ENCODE data around the gene ETS1. TPM values are rescaled to one million over a fixed set of nuclear protein-coding genes. Genes with fewer than 3 reads are reported as not detected.

The ETS1 gene
- total RNA-seq, 1 donor from 2014 or later, result 45.3 TPM

DNA sequence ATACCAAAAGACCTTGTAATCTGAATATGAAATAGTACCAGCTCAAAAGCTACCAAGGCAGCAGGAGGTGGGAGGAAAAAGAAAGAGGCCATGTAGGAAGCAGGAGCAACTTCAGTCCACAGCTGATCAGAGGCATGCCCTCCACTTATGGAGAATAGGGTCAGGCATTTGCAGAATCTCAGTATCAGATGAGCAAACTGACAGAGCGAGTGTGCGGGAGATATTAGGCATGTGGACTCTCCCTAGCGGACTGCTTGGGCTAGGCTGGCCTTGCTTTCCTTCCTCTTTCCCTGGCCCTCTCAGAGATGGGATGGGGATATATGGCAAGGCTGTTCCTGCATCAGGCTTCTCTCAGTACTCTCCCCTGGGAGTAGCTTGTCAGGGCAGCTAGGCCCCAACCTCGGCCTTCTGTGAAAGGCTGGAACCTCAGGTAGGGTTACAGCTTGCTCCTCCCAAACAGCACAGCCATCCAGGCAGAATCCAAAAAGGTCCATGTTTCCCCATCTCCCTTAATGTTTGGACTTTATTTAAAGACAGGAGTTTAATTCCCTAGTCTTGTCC is 37.0 kb downstream of the ETS1 start:
- no peak overlapping the region for H3K4me3 ChIP-seq
- TF ChIP-seq, protein P1, sequence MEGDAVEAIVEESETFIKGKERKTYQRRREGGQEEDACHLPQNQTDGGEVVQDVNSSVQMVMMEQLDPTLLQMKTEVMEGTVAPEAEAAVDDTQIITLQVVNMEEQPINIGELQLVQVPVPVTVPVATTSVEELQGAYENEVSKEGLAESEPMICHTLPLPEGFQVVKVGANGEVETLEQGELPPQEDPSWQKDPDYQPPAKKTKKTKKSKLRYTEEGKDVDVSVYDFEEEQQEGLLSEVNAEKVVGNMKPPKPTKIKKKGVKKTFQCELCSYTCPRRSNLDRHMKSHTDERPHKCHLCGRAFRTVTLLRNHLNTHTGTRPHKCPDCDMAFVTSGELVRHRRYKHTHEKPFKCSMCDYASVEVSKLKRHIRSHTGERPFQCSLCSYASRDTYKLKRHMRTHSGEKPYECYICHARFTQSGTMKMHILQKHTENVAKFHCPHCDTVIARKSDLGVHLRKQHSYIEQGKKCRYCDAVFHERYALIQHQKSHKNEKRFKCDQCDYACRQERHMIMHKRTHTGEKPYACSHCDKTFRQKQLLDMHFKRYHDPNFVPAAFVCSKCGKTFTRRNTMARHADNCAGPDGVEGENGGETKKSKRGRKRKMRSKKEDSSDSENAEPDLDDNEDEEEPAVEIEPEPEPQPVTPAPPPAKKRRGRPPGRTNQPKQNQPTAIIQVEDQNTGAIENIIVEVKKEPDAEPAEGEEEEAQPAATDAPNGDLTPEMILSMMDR (IDR thresholded peaks at IDR 0.05; ENCODE audit: borderline replicate concordance), result peak; percentile 13
- DNase-seq, result no peak
- no peaks in the 10 kb centered on the region for H3K36me3 ChIP-seq
- no peaks in the 10 kb centered on the region for H3K9me3 ChIP-seq (replicated peaks)
- intact Hi-C loops (cut with micrococcal nuclease), result loop anchor here (10.0 kb wide), 1 partner anchor 256 kb away; no protein-coding TSS in a partner anchor
- peak overlapping the region; percentile 95 for H3K27ac ChIP-seq (replicated peaks)
- H3K27me3 ChIP-seq (ENCODE audit: low read depth), result no peaks in the 10 kb centered on the region
- peaks cover 79% of the 10 kb centered on the region for H3K4me1 ChIP-seq

DNA sequence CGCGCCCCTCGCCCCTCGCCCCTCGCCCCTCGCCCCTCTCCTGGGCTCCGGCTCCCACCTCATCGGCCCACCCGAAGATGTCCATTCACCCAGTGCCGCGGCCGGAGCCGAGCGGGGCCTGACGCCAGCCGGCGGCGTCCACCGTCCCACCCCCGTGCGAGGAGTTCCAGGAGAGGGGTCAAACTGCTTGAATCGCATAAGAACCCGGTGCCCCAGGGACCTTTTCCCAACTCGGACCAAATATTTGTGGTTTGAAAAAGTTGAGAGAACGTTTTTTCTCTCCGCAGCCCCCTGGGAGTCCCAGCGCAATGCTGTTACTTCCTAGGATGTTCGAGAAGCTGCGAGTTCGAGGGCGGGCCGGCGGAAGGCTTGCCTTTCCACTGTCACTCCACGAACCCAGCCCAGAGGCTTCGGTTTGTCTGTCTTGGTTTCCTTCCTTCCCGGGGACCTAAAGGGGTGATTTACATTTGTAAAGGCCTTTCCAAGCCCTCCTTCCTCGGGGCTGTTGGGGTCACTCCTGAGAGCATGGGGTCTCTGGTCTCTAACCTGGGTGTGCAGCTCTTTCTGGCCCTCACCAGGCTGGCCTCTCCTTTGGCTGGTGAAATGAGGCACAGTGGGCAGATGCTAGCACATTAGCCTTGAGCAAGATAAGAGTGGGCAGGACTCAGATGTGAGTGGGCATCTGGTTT is 38.0 kb downstream of the ETS1 start:
- peak overlapping the region; percentile 95 for H3K27ac ChIP-seq (replicated peaks)
- TF ChIP-seq, protein P1 (IDR thresholded peaks at IDR 0.05; ENCODE audit: borderline replicate concordance), result no peak
- DNase-seq, result peak; percentile 82
- no peaks in the 10 kb centered on the region for H3K36me3 ChIP-seq
- peaks cover 81% of the 10 kb centered on the region for H3K4me1 ChIP-seq
- peak overlapping the region; percentile 69 for H3K4me3 ChIP-seq
- no peaks in the 10 kb centered on the region for H3K9me3 ChIP-seq (replicated peaks)
- intact Hi-C loops (cut with micrococcal nuclease), result no loop called here
- H3K27me3 ChIP-seq (ENCODE audit: low read depth), result no peaks in the 10 kb centered on the region

DNA sequence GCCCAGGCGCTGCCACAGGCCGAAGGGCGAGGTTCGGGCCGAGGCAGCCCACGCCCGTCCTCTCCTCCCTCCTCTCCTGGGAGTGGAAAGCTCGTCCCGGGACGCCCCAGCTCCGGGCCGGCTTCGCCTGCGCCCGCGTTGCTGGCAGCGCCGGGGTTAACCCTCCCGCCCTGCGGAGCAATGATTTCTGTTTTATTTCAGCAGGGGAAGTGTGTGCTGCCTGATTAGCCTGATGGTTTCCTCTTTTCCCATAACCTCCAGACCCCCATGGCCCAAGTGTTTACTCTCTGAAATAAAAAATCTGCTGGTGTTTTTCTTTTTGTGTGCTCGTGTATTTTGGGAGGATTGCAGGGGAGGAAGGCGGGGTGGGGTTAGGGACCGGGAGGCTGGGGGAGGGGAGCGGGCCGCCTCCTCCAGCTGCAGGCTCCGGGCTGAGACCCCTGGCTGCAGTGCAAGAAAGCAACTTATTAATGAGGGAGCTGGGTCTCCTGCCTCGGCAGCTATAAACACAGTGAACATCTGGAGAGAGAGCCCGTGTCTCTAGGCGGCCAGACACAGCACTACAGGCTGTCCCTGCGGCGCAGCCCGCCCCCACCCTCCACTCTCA is 38.6 kb downstream of the ETS1 start:
- TF ChIP-seq, protein P1 (IDR thresholded peaks at IDR 0.05; ENCODE audit: borderline replicate concordance), result peak; percentile 51
- no peaks in the 10 kb centered on the region for H3K9me3 ChIP-seq (replicated peaks)
- intact Hi-C loops (cut with micrococcal nuclease), result no loop called here
- H3K4me3 ChIP-seq, result peak overlapping the region; percentile 69
- H3K27ac ChIP-seq (replicated peaks), result peak overlapping the region; percentile 95
- H3K27me3 ChIP-seq (ENCODE audit: low read depth), result no peaks in the 10 kb centered on the region
- H3K36me3 ChIP-seq, result no peaks in the 10 kb centered on the region
- DNase-seq, result peak; percentile 78
- H3K4me1 ChIP-seq, result peaks cover 81% of the 10 kb centered on the region

DNA sequence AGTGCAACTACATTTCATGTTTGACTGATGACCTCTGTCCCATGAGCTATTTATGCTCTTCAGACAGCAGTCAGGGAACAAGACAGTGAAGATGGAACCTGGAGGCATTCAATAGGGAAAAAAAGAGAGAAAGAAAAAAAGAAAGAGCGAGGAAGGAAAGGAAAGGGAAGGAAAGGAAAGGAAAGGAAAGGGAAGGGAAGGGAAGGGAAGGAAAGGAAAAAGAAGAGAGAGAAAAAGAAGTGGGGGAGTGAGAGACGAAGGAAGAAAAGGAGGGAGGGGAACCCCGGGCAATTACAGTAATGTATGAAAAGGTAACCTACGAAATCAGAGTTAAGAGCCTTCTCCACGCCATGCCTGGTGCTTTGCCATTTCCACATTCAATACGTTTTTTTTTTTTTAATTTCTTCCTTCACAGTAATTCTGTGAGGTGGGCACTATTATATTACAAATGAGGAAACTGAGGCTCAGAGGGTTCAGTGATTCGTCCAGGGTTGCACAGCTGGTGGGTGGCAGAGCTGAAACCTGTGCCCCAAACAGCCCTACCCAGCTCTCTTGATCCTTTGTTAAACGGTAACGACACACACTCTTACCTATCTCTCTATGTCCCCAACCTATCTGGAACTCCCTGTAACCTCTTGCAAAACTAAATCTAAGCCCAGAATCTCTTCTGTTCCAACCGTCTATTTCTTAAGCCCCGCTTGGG is 39.3 kb downstream of the ETS1 start:
- no peaks in the 10 kb centered on the region for H3K27me3 ChIP-seq (ENCODE audit: low read depth)
- intact Hi-C loops (cut with micrococcal nuclease), result no loop called here
- H3K4me1 ChIP-seq, result peaks cover 81% of the 10 kb centered on the region
- peak overlapping the region; percentile 95 for H3K27ac ChIP-seq (replicated peaks)
- H3K4me3 ChIP-seq, result peak overlapping the region; percentile 69
- H3K36me3 ChIP-seq, result no peaks in the 10 kb centered on the region
- TF ChIP-seq, protein P1 (IDR thresholded peaks at IDR 0.05; ENCODE audit: borderline replicate concordance), result no peak
- no peaks in the 10 kb centered on the region for H3K9me3 ChIP-seq (replicated peaks)
- no peak for DNase-seq

DNA sequence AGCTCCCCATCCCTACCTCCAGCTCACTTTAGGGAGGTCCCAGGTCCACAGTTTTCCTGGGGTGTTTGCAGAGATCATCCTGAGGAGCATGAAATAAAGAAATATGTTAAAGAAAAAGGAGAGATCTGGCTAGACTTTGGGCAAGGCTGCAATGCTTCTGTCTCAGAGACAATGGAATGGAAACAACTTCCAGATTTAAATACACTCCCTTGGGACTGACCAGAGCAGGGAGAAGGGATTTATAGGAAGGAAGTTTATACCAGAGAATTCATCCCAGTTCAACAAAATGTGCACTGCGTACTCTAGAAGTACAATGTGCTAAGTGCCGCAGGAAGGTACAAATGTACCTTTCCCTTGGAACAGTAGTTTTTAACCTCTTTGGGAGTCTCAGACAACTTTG is 40.4 kb downstream of the ETS1 start:
- Histone ChIP-seq H3K4me3 (no peak overlapping the region), H3K36me3 (no peaks in the 10 kb centered on the region), H3K9me3 (replicated peaks) (no peaks in the 10 kb centered on the region), H3K4me1 (peaks cover 86% of the 10 kb centered on the region), H3K27me3 (ENCODE audit: low read depth) (no peaks in the 10 kb centered on the region), H3K27ac (replicated peaks) (peak overlapping the region; percentile 95)
- intact Hi-C loops (cut with micrococcal nuclease), result no loop called here
- TF ChIP-seq, protein P1 (IDR thresholded peaks at IDR 0.05; ENCODE audit: borderline replicate concordance), result no peak
- no peak for DNase-seq

Data from left ventricle myocardium inferior (tissue), 1 donor.